ENCODE results near the gene TTLL5. TPM values are rescaled to one million over a fixed set of nuclear protein-coding genes. Genes with fewer than 3 reads are reported as not detected.

Gene TTLL5
- polyA plus RNA-seq, 2 of the 4 experiments (the other 2 are of a cell fraction), result 18.8 to 23.7 TPM

GRCh38 chr14:75705014-75705413 is 44.0 kb downstream of the TTLL5 start (continued):
- TF ChIP-seq HMGXB4 (CRISPR knock-in tag; IDR thresholded peaks at IDR 0.05; ENCODE audit: borderline replicate concordance), result no peak

GRCh38 chr14:75709207-75709812 is 48.3 kb downstream of the TTLL5 start:
- POLR2A ChIA-PET, result interaction anchor here (0.9 to 1.9 kb wide), 2 partner anchors 270 to 273 kb away, joined by 3 to 11 read pairs; no protein-coding TSS in a partner anchor
- no peak overlapping the region for H3K27ac ChIP-seq
- WGBS (ENCODE audit: missing lambda C conversion rate), result 48% methylated on average over 10 of the region's 10 CpGs
- ATAC-seq (peak; percentile 68 to 82; a peak in 5 of 6 replicates), FAIRE-seq (peak; percentile 86), DNase-seq (ENCODE audit: low read depth in 1 of 2, low spot score in 1 of 2) (peak; percentile 65 to 80)
- H3K4me1 ChIP-seq, result peaks cover 21% of the 10 kb centered on the region
- H3K4me3 ChIP-seq, result no peak overlapping the region
- TF ChIP-seq FOXS1 (CRISPR knock-in tag; IDR thresholded peaks at IDR 0.05) (no peak), KDM1A (IDR thresholded peaks at IDR 0.05; ENCODE audit: low read depth) (no peak), RARB (CRISPR knock-in tag; IDR thresholded peaks at IDR 0.05) (no peak), RCOR1 (IDR thresholded peaks at IDR 0.05; ENCODE audit: low read depth, low read length) (no peak), CBX8 (IDR thresholded peaks at IDR 0.05) (no peak), MAZ (IDR thresholded peaks at IDR 0.05; ENCODE audit: borderline replicate concordance, low read depth, low read length) (no peak), ZSCAN20 (CRISPR knock-in tag; IDR thresholded peaks at IDR 0.05) (no peak), HOXA7 (CRISPR knock-in tag; IDR thresholded peaks at IDR 0.05) (no peak), ESRRA (IDR thresholded peaks at IDR 0.05; ENCODE audit: borderline replicate concordance, low read length) (no peak), CTCF (IDR thresholded peaks at IDR 0.05) (peak; percentile 82), RNF2 (IDR thresholded peaks at IDR 0.05; ENCODE audit: borderline replicate concordance, low read depth) (no peak), ZNF302 (CRISPR knock-in tag; IDR thresholded peaks at IDR 0.05) (no peak), REST (IDR thresholded peaks at IDR 0.05) (no peak), RAD21 (conservative IDR thresholded peaks at IDR 0.05 in 1 of 2, IDR thresholded peaks at IDR 0.05 in 1 of 2) (peak; percentile 77 to 82), POLR2AphosphoS2 (conservative IDR thresholded peaks at IDR 0.05; ENCODE audit: low read length) (no peak), POLR2A (IDR thresholded peaks at IDR 0.05; ENCODE audit: low read length) (no peak), CHD2 (IDR thresholded peaks at IDR 0.05; ENCODE audit: low read length, partially characterized antibody) (no peak), HDAC2 (IDR thresholded peaks at IDR 0.05) (no peak), EHMT2 (IDR thresholded peaks at IDR 0.05; ENCODE audit: low read depth) (no peak), BCL3 (IDR thresholded peaks at IDR 0.05) (no peak), E2F6 (IDR thresholded peaks at IDR 0.05; ENCODE audit: borderline replicate concordance, low read depth) (no peak), MAFK (IDR thresholded peaks at IDR 0.05; ENCODE audit: partially characterized antibody) (no peak), CEBPB (IDR thresholded peaks at IDR 0.05) (no peak), FOSB (CRISPR knock-in tag; IDR thresholded peaks at IDR 0.05) (no peak), HOXB13 (CRISPR knock-in tag; IDR thresholded peaks at IDR 0.05; ENCODE audit: low read depth) (no peak), SMC3 (IDR thresholded peaks at IDR 0.05) (peak; percentile 67)
- H3K9me3 ChIP-seq, result no peaks in the 10 kb centered on the region
- CTCF ChIA-PET, result interaction anchor here (0.6 to 9.7 kb wide), 66 partner anchors 10 to 1251 kb away, joined by 3 to 448 read pairs (median 4); partner anchors contain the start of genes ERG28, IFT43 and TGFB3
- H3K4me2 ChIP-seq, result no peak overlapping the region

Data from A549 (cell line).